GM12801 (cell line): ENCODE results near the gene CAVIN3.

ENCODE experiments used
- TF ChIP-seq, protein P1 (sequence below): IDR thresholded peaks from one replicate; pipeline ENCODE4 v1.5.1; 2011; ENCODE audit warnings: control low read depth; ENCODE audit not compliant: insufficient read length; ENCODE audit errors: extremely low read depth

The CAVIN3 gene

GRCh38 chr11:6356503-6357055 is 36.3 kb upstream of the CAVIN3 start:
- TF ChIP-seq, protein P1, sequence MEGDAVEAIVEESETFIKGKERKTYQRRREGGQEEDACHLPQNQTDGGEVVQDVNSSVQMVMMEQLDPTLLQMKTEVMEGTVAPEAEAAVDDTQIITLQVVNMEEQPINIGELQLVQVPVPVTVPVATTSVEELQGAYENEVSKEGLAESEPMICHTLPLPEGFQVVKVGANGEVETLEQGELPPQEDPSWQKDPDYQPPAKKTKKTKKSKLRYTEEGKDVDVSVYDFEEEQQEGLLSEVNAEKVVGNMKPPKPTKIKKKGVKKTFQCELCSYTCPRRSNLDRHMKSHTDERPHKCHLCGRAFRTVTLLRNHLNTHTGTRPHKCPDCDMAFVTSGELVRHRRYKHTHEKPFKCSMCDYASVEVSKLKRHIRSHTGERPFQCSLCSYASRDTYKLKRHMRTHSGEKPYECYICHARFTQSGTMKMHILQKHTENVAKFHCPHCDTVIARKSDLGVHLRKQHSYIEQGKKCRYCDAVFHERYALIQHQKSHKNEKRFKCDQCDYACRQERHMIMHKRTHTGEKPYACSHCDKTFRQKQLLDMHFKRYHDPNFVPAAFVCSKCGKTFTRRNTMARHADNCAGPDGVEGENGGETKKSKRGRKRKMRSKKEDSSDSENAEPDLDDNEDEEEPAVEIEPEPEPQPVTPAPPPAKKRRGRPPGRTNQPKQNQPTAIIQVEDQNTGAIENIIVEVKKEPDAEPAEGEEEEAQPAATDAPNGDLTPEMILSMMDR, result no peak

- TF ChIP-seq, protein P1, result no peak
These were observed 34.6 kb upstream of the CAVIN3 start for GRCh38 chr11:6354651-6355485.

GRCh38 chr11:6353367-6353987 is 33.2 kb upstream of the CAVIN3 start:
- TF ChIP-seq, protein P1, result peak; percentile 83

GRCh38 chr11:6351782-6352382 is 31.6 kb upstream of the CAVIN3 start:
- TF ChIP-seq, protein P1, result no peak

GRCh38 chr11:6350486-6350885 is 30.2 kb upstream of the CAVIN3 start:
- TF ChIP-seq, protein P1, result no peak

GRCh38 chr11:6350043-6350442 is 29.7 kb upstream of the CAVIN3 start:
- TF ChIP-seq, protein P1, result no peak

DNA sequence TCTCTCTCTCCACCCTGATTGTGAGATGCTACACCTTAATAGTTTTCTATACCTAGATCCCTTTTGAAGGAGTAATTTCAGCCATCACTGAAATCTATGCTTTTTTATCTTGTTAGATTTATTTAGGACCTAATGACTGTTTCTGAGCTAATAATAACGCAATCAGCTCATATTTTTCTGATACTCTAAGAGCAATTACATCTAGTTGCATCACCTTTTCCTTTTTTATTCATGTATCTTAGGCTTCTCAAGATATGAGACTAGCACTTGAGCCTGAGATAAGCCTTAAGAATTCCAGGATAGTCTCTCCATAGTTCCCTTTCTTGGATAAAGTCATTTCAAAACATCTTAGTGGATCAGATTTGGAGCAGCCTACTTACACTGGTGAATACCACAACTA is 25.1 kb upstream of the CAVIN3 start:
- TF ChIP-seq, protein P1, result no peak
